ENCODE measurements around the gene ROBO4. TPM values are rescaled to one million over a fixed set of nuclear protein-coding genes. Genes with fewer than 3 reads are reported as not detected.

The ROBO4 gene
- total and polyA plus RNA-seq, 2 donors (not counting 1 experiment from before 2014, with no cell fraction given), result not detected

- H3K9me3 Mint-ChIP-seq (ENCODE audit: insufficient read depth), result no peaks in the 10 kb centered on the region
Observed at GRCh38 chr11:124938970-124939369, 41.3 kb upstream of the ROBO4 start.

GRCh38 chr11:124938206-124938765, 40.6 kb upstream of the ROBO4 start:
- no peaks in the 10 kb centered on the region for H3K79me2 ChIP-seq (ENCODE audit: control insufficient read depth, insufficient read depth, low read length)
- H4K20me1 ChIP-seq (ENCODE audit: control insufficient read depth, insufficient read depth, low read length, poor library complexity, severe bottlenecking), result no peaks in the 10 kb centered on the region
- peaks cover 0 to 8% (median 4%) of the 10 kb centered on the region in 3 donors for H3K9me3 ChIP-seq (ENCODE audit: control extremely low read depth in 1 of 3, control insufficient read depth in 2 of 3, insufficient read depth in 1 of 3, low read length in 2 of 3)
- no peak overlapping the region for H2AFZ ChIP-seq (ENCODE audit: insufficient read depth, low read depth, low read length, poor library complexity, severe bottlenecking)
- H3K9me3 Mint-ChIP-seq (ENCODE audit: insufficient read depth), result no peaks in the 10 kb centered on the region
- CTCF ChIA-PET, result no interaction called here
- WGBS (ENCODE audit: insufficient coverage), result 83% methylated on average over 2 of the region's 6 CpGs
- no peaks in the 10 kb centered on the region for H3K36me3 ChIP-seq (replicated peaks in 1 of 2; ENCODE audit: control extremely low read depth in 1 of 2, control insufficient read depth in 1 of 2, extremely low read depth in 1 of 2, insufficient read depth in 2 of 2, low read length in 1 of 2)
- ATAC-seq (ENCODE audit: low read depth), result no peak
- no peak overlapping the region for H3K4me3 ChIP-seq (ENCODE audit: control extremely low read depth in 1 of 5, extremely low read depth in 1 of 5, insufficient read depth in 1 of 5, low read depth in 2 of 5, low read length in 4 of 5)
- POLR2A ChIA-PET, result no interaction called here
- no peak for DNase-seq
- peaks cover 0 to 24% (median 8%) of the 10 kb centered on the region in 4 experiments for H3K27me3 ChIP-seq (replicated peaks in 1 of 4; ENCODE audit: control extremely low read depth in 1 of 4, control insufficient read depth in 3 of 4, insufficient read depth in 4 of 4, low read length in 3 of 4)
- TF ChIP-seq EZH2 (IDR thresholded peaks at IDR 0.05; ENCODE audit: borderline replicate concordance, insufficient read depth, low read depth, low read length, poor library complexity, severe bottlenecking), result no peak
- no peak for TF ChIP-seq CTCF (IDR thresholded peaks at IDR 0.05)
- intact Hi-C loops (cut with micrococcal nuclease), result no loop called here
- H3K4me1 ChIP-seq (ENCODE audit: control insufficient read depth in 2 of 2, insufficient read depth in 2 of 2, low read length in 2 of 2), result no peaks in the 10 kb centered on the region
- no peak overlapping the region for H3K27ac ChIP-seq (ENCODE audit: low read length in 2 of 2)
- H3K27ac Mint-ChIP-seq, result no peak overlapping the region
- H3K27me3 Mint-ChIP-seq, result peaks cover 22% of the 10 kb centered on the region
- H3K4me3 Mint-ChIP-seq, result no peak overlapping the region
- no peak overlapping the region for H3K4me2 ChIP-seq (replicated peaks; ENCODE audit: low read depth, low read length, poor library complexity, severe bottlenecking)
- no peaks in the 10 kb centered on the region for H3K4me1 Mint-ChIP-seq
- H3K9ac ChIP-seq (ENCODE audit: low read length), result no peak overlapping the region

More at GRCh38 chr11:124938970-124939369, 41.3 kb upstream of the ROBO4 start:
- no peak overlapping the region for H3K4me2 ChIP-seq (replicated peaks; ENCODE audit: low read depth, low read length, poor library complexity, severe bottlenecking)
- H3K79me2 ChIP-seq (ENCODE audit: control insufficient read depth, insufficient read depth, low read length), result no peaks in the 10 kb centered on the region
- ATAC-seq (ENCODE audit: low read depth), result no peak
- intact Hi-C loops (cut with micrococcal nuclease), result no loop called here
- H3K27me3 ChIP-seq (replicated peaks in 1 of 4; ENCODE audit: control extremely low read depth in 1 of 4, control insufficient read depth in 3 of 4, insufficient read depth in 4 of 4, low read length in 3 of 4), result peaks cover 0 to 24% (median 8%) of the 10 kb centered on the region in 4 experiments
- H3K9me3 ChIP-seq (ENCODE audit: control extremely low read depth in 1 of 3, control insufficient read depth in 2 of 3, insufficient read depth in 1 of 3, low read length in 2 of 3), result peaks cover 0 to 8% (median 4%) of the 10 kb centered on the region in 3 donors
- no peak overlapping the region for H3K4me3 ChIP-seq (ENCODE audit: control extremely low read depth in 1 of 5, extremely low read depth in 1 of 5, insufficient read depth in 1 of 5, low read depth in 2 of 5, low read length in 4 of 5)
- no peak overlapping the region for H3K4me3 Mint-ChIP-seq
- H2AFZ ChIP-seq (ENCODE audit: insufficient read depth, low read depth, low read length, poor library complexity, severe bottlenecking), result no peak overlapping the region
- no peak for DNase-seq
- no peaks in the 10 kb centered on the region for H4K20me1 ChIP-seq (ENCODE audit: control insufficient read depth, insufficient read depth, low read length, poor library complexity, severe bottlenecking)
- H3K27me3 Mint-ChIP-seq, result peaks cover 25% of the 10 kb centered on the region
- TF ChIP-seq CTCF (IDR thresholded peaks at IDR 0.05), result no peak
- TF ChIP-seq EZH2 (IDR thresholded peaks at IDR 0.05; ENCODE audit: borderline replicate concordance, insufficient read depth, low read depth, low read length, poor library complexity, severe bottlenecking), result no peak
- no peaks in the 10 kb centered on the region for H3K4me1 ChIP-seq (ENCODE audit: control insufficient read depth in 2 of 2, insufficient read depth in 2 of 2, low read length in 2 of 2)
- CTCF ChIA-PET, result no interaction called here
- no peaks in the 10 kb centered on the region for H3K4me1 Mint-ChIP-seq
- no peak overlapping the region for H3K27ac Mint-ChIP-seq
- H3K27ac ChIP-seq (ENCODE audit: low read length in 2 of 2), result no peak overlapping the region
- no peak overlapping the region for H3K9ac ChIP-seq (ENCODE audit: low read length)
- POLR2A ChIA-PET, result no interaction called here
- whole genome bisulfite sequencing (ENCODE audit: insufficient coverage), result 91% methylated on average over 5 of the region's 6 CpGs
- no peaks in the 10 kb centered on the region for H3K36me3 ChIP-seq (replicated peaks in 1 of 2; ENCODE audit: control extremely low read depth in 1 of 2, control insufficient read depth in 1 of 2, extremely low read depth in 1 of 2, insufficient read depth in 2 of 2, low read length in 1 of 2)
